DND-41 (cell line): ENCODE measurements around the gene CDK19.

Experiments
- EZH2 ChIP-seq: IDR thresholded peaks from 3 replicates; pipeline ENCODE4 v1.6.1; 2012; ENCODE audit warnings: borderline replicate concordance, low read depth, mild to moderate bottlenecking, moderate library complexity, low read length, inconsistent platforms; ENCODE audit not compliant: severe bottlenecking
- TF ChIP-seq, protein P1 (sequence below): IDR thresholded peaks from 2 replicates; pipeline ENCODE4 v1.5.1; 2012; ENCODE audit warnings: borderline replicate concordance, low read length, moderate library complexity, mild to moderate bottlenecking; ENCODE audit not compliant: poor library complexity, severe bottlenecking; ENCODE audit errors: extremely low read depth

DNA sequence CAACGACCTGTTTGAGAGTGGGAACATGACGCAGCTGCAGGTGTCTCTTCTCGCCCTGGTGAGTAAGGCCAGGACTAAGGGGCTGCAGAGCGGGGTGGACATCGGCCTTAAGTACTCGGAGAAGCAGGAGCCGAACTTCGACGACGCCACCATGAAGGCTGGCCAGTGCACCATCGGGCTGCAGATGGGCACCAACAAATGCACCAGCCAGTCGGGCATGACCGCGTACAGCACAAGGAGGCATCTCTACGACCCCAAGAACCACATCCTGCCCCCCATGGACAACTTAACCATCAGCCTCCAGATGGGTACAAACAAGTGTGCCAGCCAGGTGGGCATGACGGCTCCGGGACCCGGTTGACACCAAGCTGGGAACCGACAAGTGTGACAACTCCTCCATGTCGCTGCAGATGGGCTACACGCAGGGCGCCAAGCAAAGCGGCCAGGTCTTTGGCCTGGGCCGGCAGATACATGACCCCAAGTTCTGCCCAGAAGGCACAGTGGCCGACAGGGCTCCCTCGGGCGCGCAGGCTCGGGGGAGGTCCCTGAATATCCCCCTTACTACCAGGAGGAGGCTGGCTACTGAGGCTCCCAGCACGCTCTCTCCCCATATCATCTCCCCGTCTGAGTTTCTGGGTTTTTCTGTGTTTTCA is 43.4 kb upstream of the CDK19 start:
- TF ChIP-seq, protein P1, sequence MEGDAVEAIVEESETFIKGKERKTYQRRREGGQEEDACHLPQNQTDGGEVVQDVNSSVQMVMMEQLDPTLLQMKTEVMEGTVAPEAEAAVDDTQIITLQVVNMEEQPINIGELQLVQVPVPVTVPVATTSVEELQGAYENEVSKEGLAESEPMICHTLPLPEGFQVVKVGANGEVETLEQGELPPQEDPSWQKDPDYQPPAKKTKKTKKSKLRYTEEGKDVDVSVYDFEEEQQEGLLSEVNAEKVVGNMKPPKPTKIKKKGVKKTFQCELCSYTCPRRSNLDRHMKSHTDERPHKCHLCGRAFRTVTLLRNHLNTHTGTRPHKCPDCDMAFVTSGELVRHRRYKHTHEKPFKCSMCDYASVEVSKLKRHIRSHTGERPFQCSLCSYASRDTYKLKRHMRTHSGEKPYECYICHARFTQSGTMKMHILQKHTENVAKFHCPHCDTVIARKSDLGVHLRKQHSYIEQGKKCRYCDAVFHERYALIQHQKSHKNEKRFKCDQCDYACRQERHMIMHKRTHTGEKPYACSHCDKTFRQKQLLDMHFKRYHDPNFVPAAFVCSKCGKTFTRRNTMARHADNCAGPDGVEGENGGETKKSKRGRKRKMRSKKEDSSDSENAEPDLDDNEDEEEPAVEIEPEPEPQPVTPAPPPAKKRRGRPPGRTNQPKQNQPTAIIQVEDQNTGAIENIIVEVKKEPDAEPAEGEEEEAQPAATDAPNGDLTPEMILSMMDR = no peak
- TF ChIP-seq EZH2 = no peak
